GM23338 (cell line): ENCODE results near the gene WASHC1.
"Not testable (repeated sequence)": the region's sequence is repeated elsewhere in the genome, so short reads cannot be mapped to it uniquely, and the experiment has no call there.

ENCODE experiments used
- CREB1 ChIP-seq: fragments of 250-450 bp; sonication (Bioruptor Pico); IDR thresholded peaks from 2 replicates; pipeline ENCODE4 v1.5.0; 2020; ENCODE audit warnings: low read depth, mild to moderate bottlenecking, moderate library complexity
- CTCF ChIP-seq, 2 experiments: fragments of 200-600 bp in 1 of 2; sonication (generic) in 1 of 2; conservative IDR thresholded peaks; 2 replicates each; pipeline versions ENCODE4 v1.5.1 to v1.6.1; 2016 to 2017; ENCODE audit warnings: antibody characterized with exemption in 2 of 2, low read depth in 2 of 2, mild to moderate bottlenecking in 2 of 2, moderate library complexity in 1 of 2
- ETS1 ChIP-seq: IDR thresholded peaks from 2 replicates; pipeline ENCODE4 v1.6.1; 2016; ENCODE audit warnings: antibody characterized with exemption
- EZH2 ChIP-seq: fragments of 200-600 bp; sonication (generic); IDR thresholded peaks from one replicate; pipeline ENCODE4 v1.8.0; 2017; ENCODE audit warnings: antibody characterized with exemption, mild to moderate bottlenecking, low read depth; ENCODE audit not compliant: unreplicated experiment
- EZH2phosphoT487 ChIP-seq: fragments of 200-600 bp; sonication (generic); IDR thresholded peaks from one replicate; pipeline ENCODE4 v1.8.1; 2018; ENCODE audit warnings: antibody characterized with exemption; ENCODE audit not compliant: unreplicated experiment
- JUNB ChIP-seq: IDR thresholded peaks from one replicate; pipeline ENCODE4 v1.6.1; 2016; ENCODE audit warnings: antibody characterized with exemption; ENCODE audit not compliant: unreplicated experiment
- NANOG ChIP-seq: IDR thresholded peaks from 2 replicates; pipeline ENCODE4 v1.6.1; 2016; ENCODE audit warnings: antibody characterized with exemption, borderline replicate concordance
- POLR2AphosphoS5 ChIP-seq: IDR thresholded peaks from 2 replicates; pipeline ENCODE4 v1.6.1; 2016; ENCODE audit warnings: antibody characterized with exemption, low read depth
- REST ChIP-seq: IDR thresholded peaks from one replicate; pipeline ENCODE4 v1.6.1; 2018; ENCODE audit warnings: antibody characterized with exemption; ENCODE audit not compliant: unreplicated experiment
- ZNF114 ChIP-seq: fragments of 250-450 bp; sonication (Bioruptor Pico); IDR thresholded peaks from 2 replicates; pipeline ENCODE4 v1.5.0; 2020; ENCODE audit warnings: mild to moderate bottlenecking, moderate library complexity

- not testable (repeated sequence) for TF ChIP-seq CTCF (conservative IDR thresholded peaks at IDR 0.05; ENCODE audit: low read depth in 2 of 2); ETS1; JUNB; POLR2AphosphoS5; EZH2phosphoT487; REST; ZNF114 (CRISPR knock-in tag); CREB1 (CRISPR knock-in tag); EZH2; NANOG
Measured at GRCh38 chr9:52678-53077, 23.4 kb upstream of the WASHC1 start.
